ENCODE results near the gene OR2B6. TPM values are rescaled to one million over a fixed set of nuclear protein-coding genes. Genes with fewer than 3 reads are reported as not detected.

OR2B6 gene
- total and polyA plus RNA-seq, 2 donors from 2014 or later: not detected

- intact Hi-C loops (cut with DNase I): no loop called here
- H3K27me3 ChIP-seq (ENCODE audit: control insufficient read depth, insufficient read depth, low read length): no peaks in the 10 kb centered on the region
- no peaks in the 10 kb centered on the region for H3K9me3 ChIP-seq (ENCODE audit: control insufficient read depth in 2 of 3, insufficient read depth in 1 of 3, low read length in 3 of 3)
- H3K9ac ChIP-seq (ENCODE audit: low read length in 3 of 3): no peak overlapping the region
- no peak overlapping the region for H3K27ac ChIP-seq (ENCODE audit: low read depth in 2 of 2, low read length in 2 of 2)
- no peaks in the 10 kb centered on the region for H3K4me1 ChIP-seq (ENCODE audit: control insufficient read depth in 2 of 3, insufficient read depth in 2 of 3, low read depth in 1 of 3, low read length in 3 of 3)
- FAIRE-seq (no peak), DNase-seq (no peak)
- TF ChIP-seq CTCF (IDR thresholded peaks at IDR 0.05; ENCODE audit: borderline replicate concordance, extremely low read depth, insufficient read depth): no peak
- no peaks in the 10 kb centered on the region for H3K36me3 ChIP-seq (ENCODE audit: control insufficient read depth in 2 of 3, insufficient read depth in 3 of 3, low read length in 3 of 3)
- no peak overlapping the region for H3K4me3 ChIP-seq (ENCODE audit: low read length in 3 of 3)
Measured at GRCh38 chr6:27980111-27980510, 23.1 kb downstream of the OR2B6 start.

- Histone ChIP-seq H3K9me3 (ENCODE audit: control insufficient read depth in 2 of 3, insufficient read depth in 1 of 3, low read length in 3 of 3) (no peaks in the 10 kb centered on the region), H3K9ac (ENCODE audit: low read length in 3 of 3) (no peak overlapping the region), H3K4me3 (ENCODE audit: low read length in 3 of 3) (no peak overlapping the region), H3K27me3 (ENCODE audit: control insufficient read depth, insufficient read depth, low read length) (no peaks in the 10 kb centered on the region), H3K27ac (ENCODE audit: low read depth in 2 of 2, low read length in 2 of 2) (no peak overlapping the region), H3K4me1 (ENCODE audit: control insufficient read depth in 2 of 3, insufficient read depth in 2 of 3, low read depth in 1 of 3, low read length in 3 of 3) (no peaks in the 10 kb centered on the region), H3K36me3 (ENCODE audit: control insufficient read depth in 2 of 3, insufficient read depth in 3 of 3, low read length in 3 of 3) (no peaks in the 10 kb centered on the region)
- no peak for DNase-seq
- no peak for TF ChIP-seq CTCF (IDR thresholded peaks at IDR 0.05; ENCODE audit: borderline replicate concordance, extremely low read depth, insufficient read depth)
- intact Hi-C loops (cut with DNase I): no loop called here
- FAIRE-seq: no peak
Measured at GRCh38 chr6:27986928-27987725, 30.1 kb downstream of the OR2B6 start.

- no peaks in the 10 kb centered on the region for H3K9me3 ChIP-seq (ENCODE audit: control insufficient read depth in 2 of 3, insufficient read depth in 1 of 3, low read length in 3 of 3)
- no peak overlapping the region for H3K27ac ChIP-seq (ENCODE audit: low read depth in 2 of 2, low read length in 2 of 2)
- H3K4me3 ChIP-seq (ENCODE audit: low read length in 3 of 3): no peak overlapping the region
- H3K4me1 ChIP-seq (ENCODE audit: control insufficient read depth in 2 of 3, insufficient read depth in 2 of 3, low read depth in 1 of 3, low read length in 3 of 3): no peaks in the 10 kb centered on the region
- H3K9ac ChIP-seq (ENCODE audit: low read length in 3 of 3): no peak overlapping the region
- FAIRE-seq (no peak), DNase-seq (no peak)
- intact Hi-C loops (cut with DNase I): no loop called here
- no peaks in the 10 kb centered on the region for H3K27me3 ChIP-seq (ENCODE audit: control insufficient read depth, insufficient read depth, low read length)
- H3K36me3 ChIP-seq (ENCODE audit: control insufficient read depth in 2 of 3, insufficient read depth in 3 of 3, low read length in 3 of 3): no peaks in the 10 kb centered on the region
- TF ChIP-seq CTCF (IDR thresholded peaks at IDR 0.05; ENCODE audit: borderline replicate concordance, extremely low read depth, insufficient read depth): no peak
Measured at GRCh38 chr6:27994616-27995015, 37.6 kb downstream of the OR2B6 start.
